A673 (cell line): Measurements from ENCODE around the gene SORL1. TPM values are rescaled to one million over a fixed set of nuclear protein-coding genes. Genes with fewer than 3 reads are reported as not detected.

ENCODE experiments used
- BruUV-seq: library from RNA; stranded (reverse); fragments of 400-500 nt; replicated peaks from 2 replicates; lab custom pipeline; 2021; lab: Mats Ljungman, UMichigan
- CTCF ChIA-PET: fragments of 300-600 bp; sonication (Branson Sonifier 250); formaldehyde crosslinking; loops from one replicate; lab custom pipeline; 2022; ENCODE audit warnings: antibody characterized with exemption; lab: Charles Lee
- POLR2A ChIA-PET: fragments of 300-600 bp; sonication (Branson Sonifier 250); formaldehyde crosslinking; loops from one replicate; lab custom pipeline; 2022; ENCODE audit warnings: antibody characterized with exemption; ENCODE audit not compliant: low non-redundant PET; lab: Charles Lee
- DNase-seq: peaks from one replicate; pipeline ENCODE4 v3.0.0-alpha.2; 2015; ENCODE audit warnings: low spot score
- H3K27ac ChIP-seq: fragments of 200-600 bp; sonication (generic); 2 replicates; pipeline ENCODE4 v1.5.1; 2016; ENCODE audit warnings: mixed run types, low read depth, mild to moderate bottlenecking, mixed read lengths, antibody characterized with exemption, low read length; ENCODE audit not compliant: poor library complexity, severe bottlenecking
- H3K27me3 ChIP-seq: fragments of 200-600 bp; sonication (generic); replicated peaks from 2 replicates; pipeline ENCODE4 v1.6.1; 2017; ENCODE audit warnings: mixed run types, low read depth, mild to moderate bottlenecking, mixed read lengths, antibody characterized with exemption, low read length; ENCODE audit not compliant: insufficient read depth, poor library complexity
- H3K36me3 ChIP-seq: fragments of 200-600 bp; sonication (generic); 2 replicates; pipeline ENCODE4 v1.6.1; 2016; ENCODE audit warnings: mixed run types, mild to moderate bottlenecking, mixed read lengths, antibody characterized with exemption, low read length; ENCODE audit not compliant: insufficient read depth, poor library complexity, severe bottlenecking
- H3K4me1 ChIP-seq: fragments of 200-600 bp; sonication (generic); 2 replicates; pipeline ENCODE4 v1.6.1; 2017; ENCODE audit warnings: mixed run types, mild to moderate bottlenecking, mixed read lengths, antibody characterized with exemption, low read length; ENCODE audit not compliant: insufficient read depth, poor library complexity, severe bottlenecking
- H3K4me3 ChIP-seq: fragments of 200-600 bp; sonication (generic); 2 replicates; pipeline ENCODE4 v1.5.1; 2016; ENCODE audit warnings: low read depth, mixed run types, mild to moderate bottlenecking, mixed read lengths, low read length; ENCODE audit not compliant: poor library complexity, severe bottlenecking
- H3K9me3 ChIP-seq: fragments of 200-600 bp; sonication (generic); 2 replicates; pipeline ENCODE4 v1.6.1; 2016; ENCODE audit warnings: mixed run types, low read depth, mild to moderate bottlenecking, mixed read lengths, antibody characterized with exemption, low read length; ENCODE audit not compliant: poor library complexity, severe bottlenecking
- CTCF ChIP-seq: fragments of 300-800, 200-600 bp; sonication (generic); conservative IDR thresholded peaks from 2 replicates; pipeline ENCODE4 v1.5.1; 2017; ENCODE audit warnings: low read depth, mild to moderate bottlenecking, antibody characterized with exemption, low read length, moderate library complexity, mixed read lengths
- EZH2 ChIP-seq: fragments of 200-600 bp; sonication (generic); IDR thresholded peaks from 2 replicates; pipeline ENCODE4 v1.6.1; 2017; ENCODE audit warnings: borderline replicate concordance, low read depth, mild to moderate bottlenecking, mixed read lengths, antibody characterized with exemption, low read length; ENCODE audit not compliant: poor library complexity, severe bottlenecking
- intact Hi-C: fragments of 100-400 bp; cut with micrococcal nuclease; formaldehyde crosslinking; loops from one replicate; pipeline ENCODE4 v1.10.0; 2022; ENCODE audit not compliant: unreplicated experiment
- total RNA-seq: library from RNA; stranded (reverse); gene quantifications from 2 replicates; pipeline ENCODE4 v1.2.3, GENCODE V29; 2021

Gene SORL1
- total RNA-seq, 1 experiment from 2014 or later = 0.95 TPM

GRCh38 chr11:121499405-121499804 is 47.3 kb downstream of the SORL1 start:
- Histone ChIP-seq H3K9me3 (no peaks in the 10 kb centered on the region), H3K27me3 (peaks cover under 1% of the 10 kb centered on the region), H3K4me1 (peaks cover 8% of the 10 kb centered on the region), H3K4me3 (no peak overlapping the region), H3K27ac (no peak overlapping the region), H3K36me3 (no peaks in the 10 kb centered on the region)
- TF ChIP-seq CTCF (no peak), EZH2 (no peak)
- DNase-seq = no peak
- POLR2A ChIA-PET = no interaction called here
- CTCF ChIA-PET = no interaction called here
- intact Hi-C loops = no loop called here
- BruUV-seq = no TSS peak

- no peaks in the 10 kb centered on the region for H3K4me1 ChIP-seq
- BruUV-seq = no TSS peak
- TF ChIP-seq EZH2 = no peak
- TF ChIP-seq CTCF = no peak
- intact Hi-C loops = no loop called here
- H3K27me3 ChIP-seq = peaks cover 5% of the 10 kb centered on the region
- no peaks in the 10 kb centered on the region for H3K36me3 ChIP-seq
- no peak overlapping the region for H3K27ac ChIP-seq
- H3K9me3 ChIP-seq = no peaks in the 10 kb centered on the region
- CTCF ChIA-PET = no interaction called here
- DNase-seq = no peak
- no peak overlapping the region for H3K4me3 ChIP-seq
- POLR2A ChIA-PET = no interaction called here
Observed at GRCh38 chr11:121500275-121500674, 48.2 kb downstream of the SORL1 start.

GRCh38 chr11:121500717-121501116 is 48.6 kb downstream of the SORL1 start:
- POLR2A ChIA-PET = no interaction called here
- Histone ChIP-seq H3K36me3 (no peaks in the 10 kb centered on the region), H3K27ac (no peak overlapping the region), H3K4me1 (no peaks in the 10 kb centered on the region), H3K27me3 (peaks cover 7% of the 10 kb centered on the region), H3K4me3 (no peak overlapping the region), H3K9me3 (no peaks in the 10 kb centered on the region)
- CTCF ChIA-PET = no interaction called here
- intact Hi-C loops = no loop called here
- TF ChIP-seq CTCF = no peak
- TF ChIP-seq EZH2 = no peak
- no TSS peak for BruUV-seq
- DNase-seq = no peak
